Thymus (tissue), 11 donors: ENCODE results near the gene SNX13. TPM values are rescaled to one million over a fixed set of nuclear protein-coding genes. Genes with fewer than 3 reads are reported as not detected.

Experiments
- DNase-seq, 9 donors: peaks; one replicate each; pipeline ENCODE4 v3.0.0-alpha.2; 2013; ENCODE audit warnings: low spot score in 9 of 9, low read depth in 6 of 9, missing footprints in 1 of 9
- H3K27ac ChIP-seq, 2 donors: one replicate each; pipeline ENCODE4 v1.5.1; 2013; ENCODE audit warnings: control low read depth in 1 of 2, low read depth in 1 of 2, low read length in 1 of 2, mild to moderate bottlenecking in 1 of 2, moderate library complexity in 1 of 2
- H3K27me3 ChIP-seq, 2 donors: one replicate each; pipeline ENCODE4 v1.5.1; 2013; ENCODE audit warnings: low read length in 1 of 2; ENCODE audit not compliant: control insufficient read depth in 2 of 2, insufficient read depth in 1 of 2
- H3K36me3 ChIP-seq, 2 donors: one replicate each; pipeline ENCODE4 v1.5.1; 2013; ENCODE audit warnings: low read length in 1 of 2, mild to moderate bottlenecking in 1 of 2, moderate library complexity in 1 of 2; ENCODE audit not compliant: control insufficient read depth in 2 of 2, insufficient read depth in 2 of 2
- H3K4me1 ChIP-seq, 2 donors: one replicate each; pipeline ENCODE4 v1.5.1; 2013; ENCODE audit warnings: low read length in 2 of 2; ENCODE audit not compliant: control insufficient read depth in 2 of 2, insufficient read depth in 2 of 2
- H3K4me3 ChIP-seq, 2 donors: one replicate each; pipeline ENCODE4 v1.5.1; 2013; ENCODE audit warnings: low read length in 2 of 2, control low read depth in 1 of 2, mild to moderate bottlenecking in 1 of 2
- H3K9me3 ChIP-seq, 2 donors: one replicate each; pipeline ENCODE4 v1.5.1; 2013; ENCODE audit warnings: low read length in 1 of 2, mild to moderate bottlenecking in 1 of 2; ENCODE audit not compliant: control insufficient read depth in 2 of 2, insufficient read depth in 1 of 2
- WGBS: extraction: QIAGEN DNeasy Blood & Tissue Kit; methylation state at CpG from one replicate; pipeline ENCODE4 v1.1.7; 2013; 5-methylcytosine and 5-hydroxymethylcytosine counted together
- polyA plus RNA-seq: library from polyadenylated mRNA; stranded (reverse); fragments of 200-250 nt; gene quantifications from one replicate; pipeline ENCODE4 v1.2.3, GENCODE V29; 2013
- total RNA-seq: library from RNA; stranded (reverse); fragments of 120-200 nt; gene quantifications from one replicate; pipeline ENCODE4 v1.2.4, GENCODE V29; 2013
- donor health status: healthy.

The SNX13 gene
- total and polyA plus RNA-seq, 2 donors, result 12.3 to 33.4 TPM

GRCh38 chr7:17743316-17743715, 197.0 kb downstream of the SNX13 start:
- Histone ChIP-seq H3K36me3 (no peaks in the 10 kb centered on the region), H3K4me1 (no peaks in the 10 kb centered on the region), H3K4me3 (no peak overlapping the region), H3K27ac (no peak overlapping the region), H3K9me3 (no peaks in the 10 kb centered on the region), H3K27me3 (no peaks in the 10 kb centered on the region)
- DNase-seq, result no peak
- WGBS, result 41% methylated on average over 3 of the region's 3 CpGs

- no peak overlapping the region for H3K27ac ChIP-seq
- 97% methylated on average over 2 of the region's 2 CpGs for WGBS
- DNase-seq, result no peak
Observed at GRCh38 chr7:17741426-17741825, 198.9 kb downstream of the SNX13 start.

More at GRCh38 chr7:17741426-17741825, 198.9 kb downstream of the SNX13 start:
- Histone ChIP-seq H3K4me3 (no peak overlapping the region), H3K36me3 (no peaks in the 10 kb centered on the region), H3K27me3 (no peaks in the 10 kb centered on the region), H3K9me3 (no peaks in the 10 kb centered on the region), H3K4me1 (no peaks in the 10 kb centered on the region)

Other genes starting within 250 kb of the SNX13 start
- not detected for gene PRPS1L1, start 87.4 kb upstream of the SNX13 start, total RNA-seq
- not detected for gene PRPS1L1, start 87.4 kb upstream of the SNX13 start, polyA plus RNA-seq